ENCODE results near the gene CNIH2.
"Not testable (repeated sequence)": the region's sequence is repeated elsewhere in the genome, so short reads cannot be mapped to it uniquely, and the experiment has no call there.

The CNIH2 gene

DNA sequence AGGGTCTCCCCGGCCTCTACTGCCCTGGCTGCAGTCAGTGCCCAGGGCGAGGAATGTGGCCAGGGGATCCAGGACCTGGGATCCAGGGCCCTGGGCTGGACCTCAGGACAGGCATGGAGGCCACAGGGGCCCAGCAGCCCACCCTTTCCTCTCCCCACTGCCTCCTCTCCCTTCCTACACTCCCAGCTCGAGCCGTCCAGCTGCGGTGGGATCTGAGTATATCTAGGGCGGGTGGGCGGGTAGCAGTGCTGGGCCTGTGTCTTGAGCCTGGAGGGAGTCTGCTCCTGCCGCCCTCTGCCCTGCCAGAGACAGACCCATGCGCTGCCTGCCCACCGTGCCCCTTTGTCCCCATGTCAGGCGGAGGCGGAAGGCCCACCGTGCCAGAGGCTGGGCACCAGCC, 1.4 kb upstream of the CNIH2 start:
- DNase-seq (ENCODE audit: low read depth in 4 of 4, low spot score in 1 of 4) = not testable (repeated sequence)

DNA sequence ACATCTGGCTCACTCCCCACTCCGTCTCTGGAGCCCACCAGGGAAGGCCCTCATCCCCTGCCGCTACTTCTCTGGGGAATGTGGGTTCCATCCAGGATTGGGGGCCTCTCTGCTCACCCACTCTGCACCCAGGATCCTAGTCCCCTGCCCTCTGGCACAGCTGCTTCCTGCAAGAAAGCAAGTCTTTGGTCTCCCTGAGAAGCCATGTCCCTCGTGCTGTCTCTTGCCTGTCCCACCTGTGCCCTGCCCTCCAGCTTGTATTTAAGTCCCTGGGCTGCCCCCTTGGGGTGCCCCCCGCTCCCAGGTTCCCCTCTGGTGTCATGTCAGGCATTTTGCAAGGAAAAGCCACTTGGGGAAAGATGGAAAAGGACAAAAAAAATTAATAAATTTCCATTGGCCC, 911 bp upstream of the CNIH2 start:
- not testable (repeated sequence) for DNase-seq (ENCODE audit: low read depth in 4 of 4, low spot score in 1 of 4)

DNA sequence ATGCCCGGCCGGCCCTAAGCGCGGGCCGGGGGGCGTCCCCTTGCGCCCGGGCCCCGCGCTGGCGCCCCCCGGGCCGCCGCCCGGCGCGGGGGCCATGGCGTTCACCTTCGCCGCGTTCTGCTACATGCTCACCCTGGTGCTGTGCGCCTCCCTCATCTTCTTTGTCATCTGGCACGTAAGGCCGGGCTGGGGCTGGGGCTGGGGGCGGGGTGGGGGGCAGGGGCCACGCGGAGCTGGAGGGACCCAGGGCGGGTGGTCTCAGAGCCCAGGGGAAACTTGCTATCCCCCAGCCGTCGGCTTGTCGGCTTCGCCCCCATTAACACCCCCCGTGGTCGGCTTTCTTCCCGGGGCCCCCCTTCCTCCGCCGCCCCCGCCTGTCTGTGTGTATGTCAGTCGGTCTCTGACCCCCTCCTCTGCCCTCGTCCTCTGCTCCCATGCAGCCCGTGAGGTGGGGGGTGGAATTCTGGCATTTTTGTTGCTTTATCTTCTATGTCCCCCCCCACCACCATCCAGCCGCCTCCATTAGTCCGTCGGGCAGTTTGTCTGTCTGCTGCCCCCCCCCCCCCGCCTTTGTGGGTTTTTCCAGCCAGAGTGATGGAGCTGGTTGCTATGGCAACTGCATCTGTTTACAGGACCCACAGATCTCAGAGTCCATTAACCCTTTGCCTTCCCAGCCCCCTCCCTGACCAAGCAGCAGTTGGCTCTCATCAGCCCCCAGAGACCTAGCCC, 552 bp downstream of the CNIH2 start:
- no peak for DNase-seq (ENCODE audit: low read depth in 4 of 4, low spot score in 1 of 4)

DNA sequence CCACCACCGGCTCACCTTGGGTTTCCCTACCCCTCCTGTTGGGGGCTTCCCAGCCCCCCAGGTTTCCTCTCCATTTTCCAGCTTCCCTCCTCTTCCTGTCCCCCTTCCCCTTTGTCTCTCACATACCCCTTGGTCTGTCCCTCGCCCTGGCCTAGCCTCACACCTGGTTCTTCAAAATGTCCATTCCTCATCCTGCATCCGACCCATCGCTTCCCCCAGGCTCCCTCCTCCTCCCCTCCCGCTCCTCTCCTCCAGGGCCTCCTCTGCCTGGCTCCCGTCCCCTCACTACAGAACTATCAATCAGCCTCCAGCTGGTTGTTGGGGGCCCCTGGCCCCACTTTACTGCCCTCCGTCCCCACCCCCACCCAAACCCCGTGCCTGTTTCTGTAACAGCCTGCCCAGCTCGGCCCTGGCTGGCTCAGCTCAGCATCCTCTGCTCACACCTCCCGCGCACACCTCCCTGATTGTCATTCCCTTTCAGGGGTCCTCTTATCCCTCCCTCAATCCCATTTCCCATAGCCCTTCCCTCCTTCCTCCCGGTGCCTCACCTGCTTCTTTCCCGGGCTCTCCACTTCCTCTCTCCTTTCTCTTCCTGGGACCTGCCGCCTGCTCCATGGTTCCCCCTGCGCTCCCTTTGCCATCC, 1.2 kb downstream of the CNIH2 start:
- no peak for DNase-seq (ENCODE audit: low read depth in 4 of 4, low spot score in 1 of 4)

DNA sequence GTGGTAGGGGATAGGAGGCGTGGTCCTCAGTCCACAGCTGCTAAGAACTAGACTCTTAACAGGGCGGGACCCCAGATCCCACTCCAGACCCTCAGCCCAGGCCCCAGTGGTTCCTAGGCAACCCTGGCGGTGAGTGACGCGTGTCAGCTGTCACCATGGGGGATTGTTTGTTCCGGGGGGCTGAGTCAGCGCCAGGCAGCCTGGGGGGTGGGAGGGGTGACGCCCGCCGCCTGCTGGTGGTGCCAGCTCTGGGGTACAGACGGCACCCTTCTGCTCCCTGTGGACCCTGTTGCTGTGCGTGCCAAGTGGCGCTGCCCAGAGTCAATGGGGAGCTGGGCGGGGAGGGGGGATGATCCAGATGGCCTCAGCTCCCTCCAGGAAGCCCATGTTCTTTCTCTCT, 2.5 kb downstream of the CNIH2 start:
- no peak for DNase-seq (ENCODE audit: low read depth in 4 of 4, low spot score in 1 of 4)

DNA sequence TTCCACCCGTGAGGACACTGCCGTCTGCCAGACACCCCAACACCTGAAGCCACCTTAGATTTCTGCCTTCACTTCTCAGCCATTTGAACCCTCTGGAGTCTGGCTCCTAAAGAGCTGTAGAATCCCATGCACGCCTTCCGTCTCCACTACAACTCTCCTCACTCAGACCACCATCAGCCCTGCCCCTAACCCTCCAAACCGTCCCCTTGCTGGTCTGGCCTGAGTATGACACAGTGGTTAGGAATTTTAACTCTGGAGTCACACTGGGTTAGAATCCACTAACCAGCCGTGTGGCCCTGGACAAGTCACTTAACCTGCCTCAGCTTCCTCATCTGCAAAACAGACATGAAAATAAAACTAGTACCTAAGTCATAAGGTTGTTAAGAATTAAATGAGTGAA, 3.0 kb downstream of the CNIH2 start:
- DNase-seq (ENCODE audit: low read depth in 4 of 4, low spot score in 1 of 4) = no peak

DNA sequence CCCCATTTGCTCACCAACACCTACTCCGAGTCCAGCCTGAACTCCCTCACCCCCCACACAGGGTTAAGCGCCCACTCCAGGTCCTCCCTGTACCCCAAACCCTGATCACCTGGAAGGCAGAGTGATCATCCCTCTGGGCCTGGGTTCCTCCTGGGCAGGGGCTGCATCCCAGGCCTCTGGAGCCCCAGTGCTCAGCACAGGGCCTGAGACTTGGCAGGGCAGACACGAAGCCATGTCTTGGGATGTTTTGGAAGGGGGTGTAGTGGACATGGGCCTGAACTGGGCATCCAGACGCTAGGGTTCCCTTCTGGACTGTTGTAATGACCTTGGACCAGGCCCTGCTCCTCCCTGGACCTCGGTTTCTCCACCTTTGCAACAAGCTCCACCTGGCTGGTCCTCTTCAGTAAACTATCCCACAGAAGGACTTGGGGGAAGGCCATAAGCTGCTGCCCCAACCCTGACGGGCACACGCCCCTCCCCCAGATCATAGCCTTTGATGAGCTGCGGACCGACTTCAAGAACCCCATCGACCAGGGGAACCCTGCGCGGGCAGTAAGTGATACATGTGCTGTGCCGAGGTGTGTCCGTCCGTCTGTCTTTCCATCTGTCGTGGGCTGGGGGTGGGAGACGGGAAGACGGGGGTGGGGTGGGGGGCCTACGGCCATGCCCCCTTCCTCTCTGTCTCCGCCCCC, 3.9 kb downstream of the CNIH2 start:
- no peak for DNase-seq (ENCODE audit: low read depth in 4 of 4, low spot score in 1 of 4)

DNA sequence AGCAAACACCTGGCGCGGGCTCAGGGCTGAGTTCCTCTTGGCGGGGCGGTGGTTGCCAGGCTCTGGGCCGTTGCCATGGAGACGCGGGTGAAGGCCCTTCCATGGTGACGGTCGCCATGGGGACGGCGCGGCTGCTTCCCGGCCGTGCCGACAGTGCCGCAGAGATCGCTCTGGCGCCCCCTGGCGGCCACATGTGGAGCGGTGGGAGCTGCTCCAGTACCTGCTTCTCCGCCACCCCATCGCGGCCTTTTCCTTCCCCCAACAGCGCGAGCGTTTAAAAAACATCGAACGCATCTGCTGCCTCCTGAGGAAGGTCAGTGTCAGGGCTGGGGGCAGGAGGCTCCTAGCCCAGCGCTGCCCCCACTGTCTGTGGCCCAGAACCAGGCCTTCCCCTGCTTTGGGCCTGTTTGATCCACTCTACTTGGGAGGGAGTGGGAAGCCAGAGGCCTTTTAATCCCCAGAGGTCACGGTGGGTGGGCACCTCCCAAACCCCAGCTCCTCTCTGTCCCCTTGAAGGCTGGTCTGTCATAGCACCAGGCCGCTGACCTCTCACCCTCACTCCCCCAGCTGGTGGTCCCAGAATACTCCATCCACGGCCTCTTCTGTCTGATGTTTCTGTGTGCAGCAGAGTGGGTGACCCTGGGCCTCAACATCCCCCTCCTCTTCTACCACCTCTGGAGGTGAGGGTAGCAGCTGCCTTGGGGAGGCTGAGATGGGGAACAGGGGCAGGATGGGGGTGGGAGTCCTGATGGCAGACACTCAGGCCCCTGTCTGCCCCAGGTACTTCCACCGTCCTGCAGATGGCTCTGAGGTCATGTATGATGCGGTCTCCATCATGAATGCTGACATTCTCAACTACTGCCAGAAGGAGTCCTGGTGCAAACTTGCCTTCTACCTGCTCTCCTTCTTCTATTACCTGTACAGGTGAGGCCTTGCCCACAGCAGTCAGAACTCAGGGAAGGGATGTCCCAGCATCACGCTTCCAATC, 4.8 kb downstream of the CNIH2 start:
- DNase-seq (ENCODE audit: low read depth in 4 of 4, low spot score in 1 of 4) = peak; percentile 97 to 99 (median 98)

DNA sequence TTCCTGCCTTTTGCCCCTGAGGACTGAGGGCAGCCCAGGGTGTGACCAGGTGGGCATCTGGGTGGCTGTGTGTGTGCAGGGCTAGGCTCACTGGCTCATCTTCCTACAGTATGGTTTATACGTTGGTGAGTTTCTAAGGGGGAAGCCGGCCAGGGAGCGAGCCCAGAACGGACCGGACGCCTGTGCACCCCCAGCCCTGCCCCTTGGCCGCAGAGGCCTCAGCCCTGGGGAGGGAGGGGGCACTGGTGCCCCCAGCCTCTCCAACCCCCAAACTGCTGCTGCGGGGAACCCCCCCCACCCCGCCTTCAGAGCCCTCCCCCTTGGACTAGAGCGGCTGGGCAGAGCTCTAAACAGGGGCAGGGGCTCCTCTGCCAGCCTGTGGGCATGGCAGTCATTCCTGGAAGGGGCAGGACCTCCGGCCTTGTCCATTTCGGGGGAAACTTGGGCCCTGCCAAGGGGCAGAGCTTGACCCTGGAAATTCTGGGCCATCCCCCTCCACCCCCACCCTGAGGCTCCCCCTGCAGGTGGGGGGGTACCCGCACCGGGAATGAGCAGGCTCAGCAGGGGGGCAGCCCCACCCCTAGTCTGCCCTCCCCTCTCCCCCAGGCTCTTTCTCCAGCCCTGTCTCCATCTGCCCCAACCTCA, 5.6 kb downstream of the CNIH2 start:
- DNase-seq (ENCODE audit: low read depth in 4 of 4, low spot score in 1 of 4) = no peak

DNA sequence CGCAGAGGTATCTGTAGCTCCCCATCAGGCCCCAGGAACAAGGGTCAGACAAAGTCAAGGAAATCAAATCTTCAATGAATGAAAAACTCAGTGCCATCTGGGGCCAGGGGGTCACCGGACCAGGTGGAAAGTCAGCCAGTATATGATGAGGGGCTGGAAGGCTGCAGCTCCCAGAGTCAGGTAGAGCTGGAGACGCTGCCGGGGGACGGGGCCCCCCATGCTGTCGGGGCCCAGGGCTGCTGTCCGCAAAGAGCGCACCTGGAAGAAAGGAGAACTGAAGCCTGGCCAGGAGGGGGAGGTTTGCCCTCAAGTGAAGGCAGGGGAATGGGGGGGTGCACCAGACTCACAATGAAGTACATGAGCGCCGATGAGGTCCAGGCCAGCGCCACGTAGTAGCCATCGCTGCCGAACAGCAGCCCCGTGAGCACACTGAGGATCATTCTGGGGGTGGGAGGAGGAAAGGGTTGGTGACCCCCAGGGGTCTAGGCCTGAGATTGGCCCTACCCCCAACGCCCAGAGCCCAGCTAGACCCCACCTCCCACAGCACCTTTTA, 6.6 kb downstream of the CNIH2 start:
- no peak for DNase-seq (ENCODE audit: low read depth in 4 of 4, low spot score in 1 of 4)

DNA sequence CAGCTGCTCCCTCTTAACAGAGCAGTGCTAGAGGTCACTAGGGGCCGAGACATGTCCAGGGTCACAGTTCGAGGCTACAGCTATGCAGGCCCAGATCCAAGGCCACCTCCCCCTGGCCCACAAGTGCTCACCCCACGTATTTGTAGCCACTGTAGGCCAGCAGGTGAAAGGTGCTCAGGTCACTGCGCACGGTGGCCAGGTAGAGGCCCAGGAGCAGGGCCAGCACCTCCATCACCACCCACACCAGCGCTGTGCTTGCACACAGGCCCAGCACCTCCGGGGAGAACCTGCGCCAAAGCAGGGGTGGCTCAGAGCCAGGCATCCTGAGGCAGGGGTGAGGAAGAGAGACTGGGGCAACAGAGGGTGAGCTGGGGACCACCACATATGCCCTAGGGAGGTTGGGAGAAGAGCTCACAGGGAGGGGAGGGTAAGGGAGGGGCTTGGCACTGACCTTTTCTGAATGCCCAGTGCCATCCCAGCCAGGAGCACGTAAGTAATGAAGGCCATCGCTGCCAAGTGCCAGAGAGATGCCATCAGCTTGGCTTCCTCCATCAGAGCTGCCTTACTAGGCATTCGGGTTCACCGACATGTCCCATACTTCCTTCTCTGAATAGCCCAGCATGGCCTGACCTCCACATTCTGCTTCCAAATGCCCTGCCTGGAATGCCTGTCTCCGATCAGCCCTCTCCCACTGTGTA, 7.4 kb downstream of the CNIH2 start:
- DNase-seq (ENCODE audit: low read depth in 4 of 4, low spot score in 1 of 4) = no peak

DNA sequence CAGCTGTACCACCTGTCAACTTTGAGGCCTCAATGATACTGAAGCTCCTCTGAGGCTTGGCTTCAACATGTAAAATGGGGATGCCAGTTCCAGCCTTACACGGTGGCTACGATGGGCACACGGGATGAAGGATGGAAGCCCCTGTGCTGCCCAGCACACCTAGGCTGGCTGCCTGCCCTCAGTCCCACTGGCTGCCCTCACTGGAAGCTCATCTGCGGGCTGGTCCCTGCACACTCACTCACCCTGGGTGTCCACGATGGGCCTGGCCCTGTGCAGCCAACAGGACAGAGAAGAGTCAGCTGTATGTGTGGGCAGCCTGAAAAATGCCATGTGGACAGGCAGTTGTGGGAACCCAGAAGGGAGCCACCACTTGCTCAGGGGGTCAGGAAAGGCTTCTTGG, 8.7 kb downstream of the CNIH2 start:
- no peak for DNase-seq (ENCODE audit: low read depth in 4 of 4, low spot score in 1 of 4)

DNA sequence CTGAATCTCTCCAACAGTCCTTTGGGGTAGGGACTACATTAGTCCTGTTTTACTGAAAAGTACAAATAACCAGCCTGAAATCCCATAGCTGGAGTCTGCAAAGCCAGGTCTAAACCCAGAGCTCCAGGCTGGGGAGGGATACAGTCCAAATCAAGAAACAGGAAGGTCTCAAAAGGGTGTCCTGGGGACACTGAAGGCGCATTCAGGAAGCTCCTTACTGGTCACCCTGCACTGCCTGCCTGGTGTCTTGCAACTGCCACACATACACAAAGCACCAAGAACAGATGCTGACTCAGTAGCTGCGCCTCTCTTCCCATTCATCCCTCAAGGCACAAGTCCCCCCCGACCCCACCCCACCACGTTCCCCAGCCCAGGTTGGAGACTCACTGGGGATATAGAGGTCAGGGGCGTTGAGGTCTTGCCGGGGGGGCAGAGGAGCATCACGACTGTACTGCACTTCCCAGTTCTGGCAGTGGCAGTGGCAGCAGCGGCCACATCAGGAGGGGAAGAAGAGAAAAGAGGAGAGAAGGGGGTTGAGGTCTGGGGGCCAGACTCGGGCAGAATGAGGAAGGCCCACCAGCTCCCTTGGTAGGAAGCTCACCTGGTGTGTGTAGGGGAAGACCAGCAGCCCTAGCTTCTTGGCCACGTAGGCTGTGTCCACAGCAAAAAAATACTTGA, 9.4 kb downstream of the CNIH2 start:
- DNase-seq (ENCODE audit: low read depth in 4 of 4, low spot score in 1 of 4) = no peak

DNA sequence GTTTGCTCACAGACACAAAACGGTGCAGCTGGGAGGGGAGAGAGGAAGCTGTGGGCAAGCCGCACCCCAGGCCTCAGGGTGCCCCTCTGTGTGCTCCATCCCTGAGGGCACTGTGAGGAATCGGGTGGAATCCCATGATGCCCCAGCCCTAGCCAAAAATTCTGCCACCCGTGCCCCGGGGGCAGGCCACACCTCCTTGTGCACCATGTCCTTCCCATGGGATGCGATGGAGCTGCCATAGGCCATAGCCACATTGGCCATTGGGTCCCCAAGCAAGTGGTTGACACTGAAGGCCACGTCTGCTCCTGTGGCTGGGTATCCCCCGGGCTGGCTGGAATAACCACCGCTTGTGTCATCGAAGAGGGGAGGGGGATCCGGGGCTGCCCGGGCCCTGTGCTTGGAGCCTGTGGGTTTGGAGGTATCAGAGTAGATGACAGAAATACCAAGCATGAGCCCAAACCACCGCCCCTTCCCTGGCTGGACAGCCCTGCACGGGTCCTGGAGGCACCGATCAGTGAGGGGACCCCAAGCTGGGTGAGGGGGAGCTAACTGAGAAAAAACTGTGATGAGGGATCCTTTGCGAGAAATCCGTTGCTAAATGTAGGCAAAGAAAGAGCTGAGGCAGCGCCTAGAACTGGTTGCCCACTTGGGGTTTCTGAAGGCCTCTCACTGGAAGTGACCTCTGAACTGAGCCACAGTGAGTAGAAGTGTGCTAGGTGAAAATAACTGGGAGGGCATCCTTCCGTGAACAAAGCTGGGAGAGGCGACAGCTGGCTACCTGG, 10.1 kb downstream of the CNIH2 start:
- DNase-seq (ENCODE audit: low read depth in 4 of 4, low spot score in 1 of 4) = no peak

DNA sequence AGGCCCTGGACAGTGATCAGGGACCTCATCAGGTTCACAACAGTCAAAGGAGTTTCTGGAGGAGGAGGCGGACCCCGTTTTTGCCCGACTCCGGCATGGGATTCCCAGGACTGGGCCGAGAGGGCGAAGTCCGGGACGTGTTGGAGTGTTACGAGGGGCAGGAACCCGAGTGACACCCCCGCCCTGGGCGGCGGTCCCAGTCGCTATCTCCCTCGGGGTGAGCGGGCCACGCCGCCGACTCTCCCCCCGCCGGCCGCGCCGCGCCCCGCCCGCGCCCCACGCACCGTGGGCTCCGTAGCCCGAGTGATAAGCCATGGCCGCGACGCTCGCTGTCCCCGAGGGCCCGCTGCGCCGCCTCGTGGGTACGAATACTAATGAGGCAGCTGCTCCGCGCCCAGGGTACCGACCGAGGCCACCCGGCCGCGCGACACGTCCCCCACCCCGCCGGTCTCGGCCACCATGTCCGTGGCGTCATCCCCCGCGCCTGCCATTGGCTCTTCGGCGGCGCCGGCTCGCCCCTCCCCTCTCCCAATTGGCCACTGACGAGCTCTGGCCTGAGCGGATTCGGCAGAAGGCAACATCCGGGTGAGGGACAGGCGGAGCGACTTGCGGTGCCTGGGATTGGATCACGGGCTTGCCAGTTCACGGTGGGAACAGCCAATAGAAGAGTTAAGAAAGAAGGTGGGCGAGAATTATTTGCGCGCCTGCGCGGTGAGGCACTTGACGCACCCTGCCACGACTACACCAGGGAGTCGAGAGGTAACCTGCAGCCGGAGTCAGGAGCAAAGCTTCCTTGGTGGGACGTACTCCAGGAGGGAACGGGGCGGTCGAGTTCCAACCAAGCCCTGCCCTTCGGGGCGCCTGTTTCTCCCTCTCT, 10.9 kb downstream of the CNIH2 start, which contains the start of gene YIF1A:
TSS of gene YIF1A (minus strand) at position 473 of the 877 bp plus-strand sequence. CDS start at position 315, 158 bp downstream.
- peak; percentile 87 to 98 (median 93) for DNase-seq (ENCODE audit: low read depth in 4 of 4, low spot score in 1 of 4)

DNA sequence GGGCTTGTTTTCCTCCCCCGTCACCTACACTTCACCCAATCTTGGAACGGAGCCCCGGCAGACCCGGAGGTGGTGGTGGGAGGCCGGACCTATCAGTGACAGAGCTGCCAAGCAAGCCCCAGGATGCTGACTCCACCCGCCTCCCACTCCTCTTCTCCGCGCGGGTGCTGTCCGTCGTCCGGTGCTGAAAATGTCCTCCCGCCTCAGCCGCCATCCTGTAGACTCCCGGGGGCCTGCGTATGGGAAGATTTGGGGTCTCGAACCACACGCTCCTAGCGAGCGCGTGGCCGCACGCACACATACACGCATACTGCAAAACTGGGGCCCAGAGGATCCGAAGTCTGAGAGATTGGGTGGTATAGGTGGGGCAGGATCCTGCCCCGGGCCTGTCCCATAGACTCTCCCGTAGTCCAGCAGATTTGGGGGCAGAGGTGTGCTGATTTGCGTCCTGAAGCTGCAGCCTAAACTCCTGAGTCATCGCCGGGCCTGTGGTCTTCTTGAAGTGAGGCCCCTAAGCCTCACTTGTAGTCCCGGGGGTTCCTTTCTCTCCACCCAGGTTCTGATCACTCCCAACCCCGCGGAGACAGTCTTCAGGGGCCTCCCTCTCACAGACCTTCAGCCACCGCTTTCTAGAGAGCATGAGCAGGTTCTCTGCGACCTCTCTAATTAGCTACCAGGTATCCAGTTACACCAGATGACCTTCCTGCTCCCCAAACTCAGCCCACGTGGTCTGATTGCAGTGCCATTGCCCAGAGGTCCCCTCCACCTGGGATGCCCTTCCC, 11.8 kb downstream of the CNIH2 start:
- peak; percentile 70 to 77 (median 72) for DNase-seq (ENCODE audit: low read depth in 4 of 4, low spot score in 1 of 4)

DNA sequence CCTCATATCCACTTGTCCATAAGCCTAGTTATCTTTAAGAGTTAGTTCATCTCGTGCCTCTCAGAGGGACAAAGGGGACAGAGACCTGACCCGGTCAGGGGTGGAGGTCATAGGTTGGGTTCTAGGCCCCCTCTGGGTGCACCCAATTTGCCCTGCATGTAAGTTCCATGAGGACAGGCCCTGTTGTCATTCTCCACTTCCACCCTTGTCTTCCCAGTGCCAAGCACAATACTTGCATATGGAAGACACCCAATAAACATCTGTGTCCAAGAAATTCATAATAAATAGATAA, 12.3 kb downstream of the CNIH2 start:
- no peak for DNase-seq (ENCODE audit: low read depth in 4 of 4, low spot score in 1 of 4)
